C4-2B (cell line): ENCODE results near the gene GAS2L2.

Source experiments
- ZFX ChIP-seq: fragments of 450-650 bp; IDR thresholded peaks from 2 replicates; pipeline ENCODE4 v1.6.1; 2017
- TF ChIP-seq, protein P1 (sequence below): fragments of 450-650 bp; conservative IDR thresholded peaks from 2 replicates; pipeline ENCODE4 v1.5.1; 2017; ENCODE audit warnings: mild to moderate bottlenecking

DNA sequence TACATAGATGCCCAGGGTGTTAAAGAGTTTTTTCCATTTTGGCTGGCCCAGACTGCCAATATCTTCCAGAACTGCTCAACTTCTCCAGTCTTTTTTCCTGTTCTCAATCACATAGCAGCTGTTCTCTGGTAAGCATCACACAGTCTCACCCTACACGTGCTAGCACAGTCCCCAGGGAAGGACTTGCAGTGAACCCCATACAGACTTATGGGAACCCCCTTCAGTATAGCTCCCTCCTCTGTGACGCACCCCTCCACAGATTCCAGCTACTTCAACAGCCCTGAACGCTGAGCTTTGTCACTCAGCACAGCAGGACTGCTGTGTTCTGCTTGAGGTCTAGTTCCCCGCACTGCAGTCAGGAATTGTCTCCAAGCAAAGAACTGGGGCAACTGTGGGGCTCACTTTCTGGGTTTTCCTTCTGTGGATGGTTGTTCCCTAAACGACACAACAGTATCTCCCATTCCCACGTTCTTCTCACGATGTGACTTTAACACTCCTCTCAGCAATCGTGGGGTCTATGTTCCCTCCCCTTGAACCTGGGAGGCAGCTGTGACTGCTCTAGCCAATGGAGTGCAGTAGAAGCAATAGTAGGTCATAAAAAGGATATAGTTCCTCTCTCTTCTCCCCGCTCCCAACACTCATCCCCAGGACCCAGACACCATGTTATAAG is 38.8 kb upstream of the GAS2L2 start:
- TF ChIP-seq, protein P1, sequence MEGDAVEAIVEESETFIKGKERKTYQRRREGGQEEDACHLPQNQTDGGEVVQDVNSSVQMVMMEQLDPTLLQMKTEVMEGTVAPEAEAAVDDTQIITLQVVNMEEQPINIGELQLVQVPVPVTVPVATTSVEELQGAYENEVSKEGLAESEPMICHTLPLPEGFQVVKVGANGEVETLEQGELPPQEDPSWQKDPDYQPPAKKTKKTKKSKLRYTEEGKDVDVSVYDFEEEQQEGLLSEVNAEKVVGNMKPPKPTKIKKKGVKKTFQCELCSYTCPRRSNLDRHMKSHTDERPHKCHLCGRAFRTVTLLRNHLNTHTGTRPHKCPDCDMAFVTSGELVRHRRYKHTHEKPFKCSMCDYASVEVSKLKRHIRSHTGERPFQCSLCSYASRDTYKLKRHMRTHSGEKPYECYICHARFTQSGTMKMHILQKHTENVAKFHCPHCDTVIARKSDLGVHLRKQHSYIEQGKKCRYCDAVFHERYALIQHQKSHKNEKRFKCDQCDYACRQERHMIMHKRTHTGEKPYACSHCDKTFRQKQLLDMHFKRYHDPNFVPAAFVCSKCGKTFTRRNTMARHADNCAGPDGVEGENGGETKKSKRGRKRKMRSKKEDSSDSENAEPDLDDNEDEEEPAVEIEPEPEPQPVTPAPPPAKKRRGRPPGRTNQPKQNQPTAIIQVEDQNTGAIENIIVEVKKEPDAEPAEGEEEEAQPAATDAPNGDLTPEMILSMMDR = no peak
- TF ChIP-seq ZFX = no peak
